ENCODE results near the gene LRRFIP1.

DNA sequence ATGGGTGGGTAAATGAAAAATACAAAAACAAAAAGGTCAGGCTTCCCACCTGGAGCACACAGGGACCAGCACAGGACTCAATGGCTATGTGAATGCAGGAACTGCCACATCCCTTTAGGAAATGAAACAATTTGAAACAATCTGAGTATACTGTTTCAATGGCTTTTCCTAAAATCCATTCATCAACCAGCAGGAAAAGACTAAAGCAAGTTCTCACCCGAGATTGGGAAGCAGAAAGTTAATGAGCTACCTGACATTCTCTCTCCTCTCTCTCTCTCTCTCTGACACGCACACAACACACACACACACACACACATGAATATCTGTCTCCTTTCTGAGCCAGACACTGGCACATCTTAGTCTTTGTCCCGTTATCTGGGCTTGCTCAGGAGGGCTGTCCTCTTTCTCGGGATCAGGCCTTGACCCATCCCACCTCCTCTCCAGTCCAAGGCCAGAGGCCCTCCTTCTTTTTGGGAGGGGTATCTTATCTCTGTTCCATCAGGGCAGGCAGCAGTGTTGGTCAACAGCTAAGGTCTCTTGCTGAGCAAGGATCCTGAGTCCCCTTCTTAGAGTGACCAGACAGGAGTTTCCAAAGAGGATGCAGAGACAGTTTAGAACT, 11.6 kb upstream of the LRRFIP1 start:
- TF ChIP-seq, protein P1, sequence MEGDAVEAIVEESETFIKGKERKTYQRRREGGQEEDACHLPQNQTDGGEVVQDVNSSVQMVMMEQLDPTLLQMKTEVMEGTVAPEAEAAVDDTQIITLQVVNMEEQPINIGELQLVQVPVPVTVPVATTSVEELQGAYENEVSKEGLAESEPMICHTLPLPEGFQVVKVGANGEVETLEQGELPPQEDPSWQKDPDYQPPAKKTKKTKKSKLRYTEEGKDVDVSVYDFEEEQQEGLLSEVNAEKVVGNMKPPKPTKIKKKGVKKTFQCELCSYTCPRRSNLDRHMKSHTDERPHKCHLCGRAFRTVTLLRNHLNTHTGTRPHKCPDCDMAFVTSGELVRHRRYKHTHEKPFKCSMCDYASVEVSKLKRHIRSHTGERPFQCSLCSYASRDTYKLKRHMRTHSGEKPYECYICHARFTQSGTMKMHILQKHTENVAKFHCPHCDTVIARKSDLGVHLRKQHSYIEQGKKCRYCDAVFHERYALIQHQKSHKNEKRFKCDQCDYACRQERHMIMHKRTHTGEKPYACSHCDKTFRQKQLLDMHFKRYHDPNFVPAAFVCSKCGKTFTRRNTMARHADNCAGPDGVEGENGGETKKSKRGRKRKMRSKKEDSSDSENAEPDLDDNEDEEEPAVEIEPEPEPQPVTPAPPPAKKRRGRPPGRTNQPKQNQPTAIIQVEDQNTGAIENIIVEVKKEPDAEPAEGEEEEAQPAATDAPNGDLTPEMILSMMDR (IDR thresholded peaks at IDR 0.05) = no peak
- TF ChIP-seq POLR2A (IDR thresholded peaks at IDR 0.05) = no peak

Data from prostate gland (tissue), 2 donors.